ENCODE results near the gene ANKRD33B.

ANKRD33B gene

GRCh38 chr5:10559871-10560270 is 4.0 kb upstream of the ANKRD33B start:
- ChIA-PET CTCF (interaction anchor here (1.1 to 3.5 kb wide), 11 partner anchors 8 to 108 kb away, joined by 3 to 13 read pairs (median 8); no protein-coding TSS in a partner anchor), POLR2A (interaction anchor here (1.2 kb wide), 1 partner anchor 77 kb away, joined by 3 read pairs; no protein-coding TSS in a partner anchor)
- no peak for TF ChIP-seq CTCF (IDR thresholded peaks at IDR 0.05; ENCODE audit: control extremely low read depth, extremely low read depth, low read depth, missing control alignments)
- no peak for DNase-seq (ENCODE audit: extremely low spot score)

DNA sequence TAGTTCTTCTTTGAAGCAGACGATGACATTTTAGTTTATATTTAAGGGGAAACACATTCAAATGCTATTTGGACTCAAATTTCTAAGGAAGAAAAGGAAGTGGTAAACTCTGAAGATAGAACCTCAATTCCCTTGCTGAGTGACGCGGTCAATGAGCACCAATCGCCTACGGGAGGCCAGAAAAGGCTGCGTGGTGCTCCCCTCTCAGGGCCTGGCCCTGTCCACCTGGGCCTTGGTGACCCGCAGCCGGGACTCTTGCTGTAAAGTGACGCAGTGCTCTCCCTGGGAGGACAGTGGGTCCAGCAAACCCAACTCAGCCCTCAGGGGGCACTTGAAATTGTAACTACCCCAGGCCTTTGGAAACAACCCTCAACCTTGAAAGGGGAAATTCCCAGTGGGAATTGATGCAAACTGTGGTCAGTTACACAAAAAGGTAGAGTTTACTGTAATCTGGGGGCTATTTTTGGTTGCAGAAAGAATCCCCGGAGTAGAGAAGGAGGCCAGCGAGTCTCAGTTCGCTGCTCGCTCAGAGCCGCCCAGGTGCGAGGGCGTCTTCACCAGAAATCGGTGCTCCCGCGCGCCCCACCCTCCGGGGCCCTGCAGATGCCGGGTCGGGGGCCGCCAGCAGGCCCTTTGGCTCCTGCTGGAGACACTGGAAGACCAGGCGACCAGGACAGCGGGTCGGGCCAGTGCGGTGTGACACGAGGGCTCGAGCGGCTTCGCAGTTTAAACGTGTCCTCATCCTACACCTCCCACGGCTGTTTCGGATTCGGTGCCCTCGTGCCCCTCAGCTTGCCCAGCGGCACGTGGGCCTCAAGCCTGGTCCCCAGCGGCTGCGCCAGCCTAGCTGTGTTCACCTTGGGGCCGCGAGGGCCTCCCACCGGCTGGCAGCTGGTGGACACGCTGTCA is 1.4 kb upstream of the ANKRD33B start:
- peak; percentile 75 for DNase-seq (ENCODE audit: extremely low spot score)
- ChIA-PET CTCF (interaction anchor here (1.6 to 3.5 kb wide), 3 partner anchors 45 to 109 kb away, joined by 6 to 10 read pairs (median 7); no protein-coding TSS in a partner anchor), POLR2A (no interaction called here)
- TF ChIP-seq CTCF (IDR thresholded peaks at IDR 0.05; ENCODE audit: control extremely low read depth, extremely low read depth, low read depth, missing control alignments): no peak

DNA sequence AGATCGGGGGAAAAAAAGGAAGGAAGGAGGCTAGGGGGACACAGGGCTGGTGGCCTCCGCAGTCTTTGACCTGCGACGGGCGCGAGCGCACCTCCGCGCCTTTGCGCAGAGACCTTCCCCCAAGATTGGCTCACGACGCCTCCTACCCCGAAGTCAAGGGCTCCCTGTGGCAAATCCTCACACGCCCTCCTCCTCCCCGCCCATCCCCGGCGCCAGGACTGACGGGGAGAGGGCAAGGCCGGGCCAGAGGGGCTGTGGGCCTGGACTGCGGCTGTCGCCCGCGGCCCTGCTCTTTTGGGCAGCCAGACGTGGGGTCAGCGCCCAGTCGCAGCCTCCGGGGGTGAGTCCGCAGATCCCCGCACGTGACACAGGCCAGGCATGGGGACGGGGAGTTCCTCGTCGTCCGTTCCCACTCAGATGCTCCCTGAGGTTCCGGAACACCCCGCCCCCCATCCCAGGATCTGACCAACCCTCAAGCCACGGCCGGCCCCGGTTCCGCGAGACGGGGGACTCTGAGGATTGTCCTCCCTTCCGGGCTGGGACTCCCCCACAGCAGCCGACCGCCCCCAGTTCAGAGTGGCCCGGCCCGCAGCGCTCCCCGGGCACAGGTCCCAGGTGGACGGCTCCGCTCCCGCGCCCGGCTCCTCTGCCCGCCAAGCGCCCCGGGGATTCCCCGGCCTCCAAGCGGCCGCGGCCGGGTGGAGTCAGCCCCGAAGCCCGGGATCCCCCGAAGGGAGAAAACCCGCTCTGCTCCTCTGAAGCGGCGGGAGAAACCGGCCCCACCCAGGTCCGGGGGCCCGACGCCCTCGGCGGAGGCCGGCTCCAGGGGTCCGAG is 543 bp upstream of the ANKRD33B start:
- DNase-seq (ENCODE audit: extremely low spot score): peak; percentile 77
- ChIA-PET POLR2A (interaction anchor here (0.9 to 1.4 kb wide), 4 partner anchors 14 to 197 kb away, joined by 3 to 7 read pairs (median 3); no protein-coding TSS in a partner anchor), CTCF (interaction anchor here (2.2 kb wide), 1 partner anchor 110 kb away, joined by 6 read pairs; no protein-coding TSS in a partner anchor)
- TF ChIP-seq CTCF (IDR thresholded peaks at IDR 0.05; ENCODE audit: control extremely low read depth, extremely low read depth, low read depth, missing control alignments): no peak

- CTCF ChIA-PET: interaction anchor here (1.4 to 6.1 kb wide), 3 partner anchors 12 to 71 kb away, joined by 4 to 42 read pairs (median 36); no protein-coding TSS in a partner anchor
- TF ChIP-seq CTCF (IDR thresholded peaks at IDR 0.05; ENCODE audit: control extremely low read depth, extremely low read depth, low read depth, missing control alignments): no peak
- DNase-seq (ENCODE audit: extremely low spot score): no peak
- POLR2A ChIA-PET: interaction anchor here (0.6 to 1.4 kb wide), 4 partner anchors 22 to 196 kb away, joined by 3 to 13 read pairs (median 3); no protein-coding TSS in a partner anchor
Observed at GRCh38 chr5:10564838-10565784, 1.2 kb downstream of the ANKRD33B start.

DNA sequence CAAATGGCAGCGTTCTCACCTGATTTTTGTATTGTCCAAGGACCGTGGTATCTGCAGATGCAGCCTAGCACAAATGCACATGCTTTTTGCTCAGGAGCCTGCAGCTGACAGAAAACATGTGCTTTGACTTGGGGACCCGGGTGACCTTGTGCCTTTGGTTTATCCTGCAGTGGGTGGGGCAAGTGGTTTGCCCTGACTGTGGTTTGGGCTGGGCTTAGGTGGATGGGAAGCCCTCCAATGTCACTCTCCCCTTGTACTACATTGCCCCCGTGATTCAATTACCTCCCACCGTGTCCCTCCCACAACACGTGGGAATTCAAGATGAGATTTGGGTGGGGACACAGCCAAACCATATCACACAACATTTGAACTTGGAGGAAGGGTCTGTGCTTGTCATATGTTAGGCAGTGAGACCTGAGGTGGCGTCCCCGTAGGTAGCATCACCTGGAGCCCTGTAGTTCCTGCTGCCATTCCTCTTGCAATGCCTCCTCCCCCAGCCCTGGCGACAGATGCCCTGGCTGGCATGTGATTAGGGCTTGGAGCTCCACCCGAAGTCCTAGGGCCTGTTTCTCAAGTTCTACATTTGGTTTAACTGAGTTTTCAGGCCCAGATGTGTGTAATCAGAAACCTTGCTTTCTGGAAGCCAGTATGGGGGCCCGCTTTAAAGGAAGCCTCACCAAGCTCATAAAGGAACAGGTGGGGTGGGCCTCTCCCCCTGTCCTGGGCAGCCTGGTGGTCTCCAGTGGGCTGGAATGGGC is 2.1 kb downstream of the ANKRD33B start:
- ChIA-PET POLR2A (interaction anchor here (0.6 kb wide), 3 partner anchors 10 to 143 kb away, joined by 3 to 13 read pairs (median 3); no protein-coding TSS in a partner anchor), CTCF (interaction anchor here (1.4 to 6.1 kb wide), 9 partner anchors 11 to 113 kb away, joined by 3 to 42 read pairs (median 6); no protein-coding TSS in a partner anchor)
- no peak for TF ChIP-seq CTCF (IDR thresholded peaks at IDR 0.05; ENCODE audit: control extremely low read depth, extremely low read depth, low read depth, missing control alignments)
- DNase-seq (ENCODE audit: extremely low spot score): no peak
